PC-9 (cell line): Measurements from ENCODE around the gene SNX14. TPM values are rescaled to one million over a fixed set of nuclear protein-coding genes. Genes with fewer than 3 reads are reported as not detected.

ENCODE experiments used
- BruUV-seq: library from RNA; stranded (reverse); fragments of 400-500 nt; replicated peaks from 2 replicates; lab custom pipeline; 2021; lab: Mats Ljungman, UMichigan
- CTCF ChIA-PET: fragments of 300-600 bp; sonication (Branson Sonifier 250); formaldehyde crosslinking; loops from one replicate; lab custom pipeline; 2022; ENCODE audit warnings: antibody characterized with exemption; lab: Charles Lee
- POLR2A ChIA-PET: fragments of 300-600 bp; sonication (Branson Sonifier 250); formaldehyde crosslinking; loops from one replicate; lab custom pipeline; 2022; ENCODE audit warnings: antibody characterized with exemption; ENCODE audit not compliant: unreplicated experiment; lab: Charles Lee
- DNase-seq, 2 experiments: peaks; one replicate each; pipeline versions ENCODE4 v3.0.0 to v3.0.0-alpha.2; 2015 to 2022; ENCODE audit warnings: mixed read lengths in 1 of 2
- H2AFZ ChIP-seq: fragments of 200-600 bp; sonication (generic); 2 replicates; pipeline ENCODE4 v1.8.1; 2017; ENCODE audit warnings: antibody characterized with exemption
- H3F3A ChIP-seq: fragments of 200-600 bp; sonication (generic); 2 replicates; pipeline ENCODE4 v1.8.1; 2017; ENCODE audit warnings: antibody characterized with exemption, mild to moderate bottlenecking, low read depth; ENCODE audit not compliant: insufficient read depth
- H3K27ac ChIP-seq: fragments of 200-600 bp; sonication (generic); 2 replicates; pipeline ENCODE4 v1.6.1; 2016; ENCODE audit warnings: mixed run types
- H3K27me3 ChIP-seq: fragments of 200-600 bp; sonication (generic); 2 replicates; pipeline ENCODE4 v1.6.1; 2016; ENCODE audit warnings: low read depth, mixed run types; ENCODE audit not compliant: insufficient read depth
- H3K36me3 ChIP-seq: fragments of 200-600 bp; sonication (generic); 2 replicates; pipeline ENCODE4 v1.6.1; 2016; ENCODE audit warnings: low read depth, mixed run types
- H3K4me1 ChIP-seq: fragments of 200-600 bp; sonication (generic); replicated peaks from 2 replicates; pipeline ENCODE4 v1.6.1; 2016; ENCODE audit warnings: mixed run types; ENCODE audit not compliant: insufficient read depth
- H3K4me2 ChIP-seq: fragments of 200-600 bp; sonication (generic); 2 replicates; pipeline ENCODE4 v1.6.1; 2017; ENCODE audit warnings: mixed run types
- H3K4me3 ChIP-seq: fragments of 200-600 bp; sonication (generic); 2 replicates; pipeline ENCODE4 v1.6.1; 2016; ENCODE audit warnings: mixed run types
- H3K79me2 ChIP-seq: fragments of 200-600 bp; sonication (generic); 2 replicates; pipeline ENCODE4 v1.6.1; 2017; ENCODE audit warnings: low read depth, mixed run types
- H3K9me2 ChIP-seq: fragments of 200-600 bp; sonication (generic); 2 replicates; pipeline ENCODE4 v1.8.1; 2017; ENCODE audit warnings: mild to moderate bottlenecking; ENCODE audit not compliant: insufficient read depth
- H3K9me3 ChIP-seq: fragments of 200-600 bp; sonication (generic); 2 replicates; pipeline ENCODE4 v1.8.1; 2016; ENCODE audit warnings: low read depth; ENCODE audit not compliant: insufficient read depth
- H4K20me1 ChIP-seq: fragments of 200-600 bp; sonication (generic); 2 replicates; pipeline ENCODE4 v1.8.1; 2017; ENCODE audit not compliant: insufficient read depth
- CTCF ChIP-seq: fragments of 200-600 bp; sonication (generic); conservative IDR thresholded peaks from 2 replicates; pipeline ENCODE4 v1.6.1; 2017; ENCODE audit warnings: mixed run types, antibody characterized with exemption, mild to moderate bottlenecking, moderate library complexity
- EZH2 ChIP-seq: fragments of 200-600 bp; sonication (generic); IDR thresholded peaks from 2 replicates; pipeline ENCODE4 v1.8.0; 2017; ENCODE audit warnings: antibody characterized with exemption, low read depth
- intact Hi-C: fragments of 100-400 bp; cut with micrococcal nuclease; formaldehyde crosslinking; loops from one replicate; pipeline ENCODE4 v1.10.0; 2022; ENCODE audit not compliant: unreplicated experiment
- total RNA-seq: library from RNA; stranded (reverse); gene quantifications from 2 replicates; pipeline ENCODE4 v1.2.3, GENCODE V29; 2021

SNX14 gene
- total RNA-seq, 1 experiment from 2014 or later, result 99.1 TPM

DNA sequence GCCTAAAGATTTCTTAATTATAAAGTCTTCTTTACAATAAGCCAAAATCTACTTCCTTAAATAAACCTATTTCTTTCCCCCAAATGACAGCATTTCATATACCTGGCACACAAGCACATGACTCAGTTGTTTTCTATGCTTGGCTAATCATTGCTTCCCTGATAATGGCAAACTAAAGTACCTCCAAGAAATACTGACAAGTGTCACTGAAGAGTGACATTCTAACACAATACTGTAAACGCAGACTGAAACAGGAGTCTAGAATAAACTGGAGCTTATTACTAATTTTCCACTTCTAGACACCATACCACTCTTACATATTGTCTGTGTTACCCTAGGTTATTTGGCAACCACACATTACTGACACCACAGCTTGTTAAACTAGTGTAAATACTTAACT is 34.7 kb upstream of the SNX14 start:
- no peak overlapping the region for H2AFZ ChIP-seq
- no peaks in the 10 kb centered on the region for H3K4me1 ChIP-seq
- H3K79me2 ChIP-seq, result peaks cover 93% of the 10 kb centered on the region
- no peak overlapping the region for H3K27ac ChIP-seq
- DNase-seq, result no peak
- CTCF ChIA-PET, result no interaction called here
- no TSS peak for BruUV-seq
- H3K4me2 ChIP-seq, result no peak overlapping the region
- intact Hi-C loops, result no loop called here
- H3K36me3 ChIP-seq, result peaks cover 9% of the 10 kb centered on the region
- no peak for TF ChIP-seq CTCF
- TF ChIP-seq EZH2, result no peak
- no peaks in the 10 kb centered on the region for H3K9me3 ChIP-seq
- H3F3A ChIP-seq, result 0 out of 2 replicates have a peak, but pooled peaks cover 12% of the 10 kb centered on the region
- H4K20me1 ChIP-seq, result peaks cover 84% of the 10 kb centered on the region
- H3K27me3 ChIP-seq, result no peaks in the 10 kb centered on the region
- no peak overlapping the region for H3K4me3 ChIP-seq
- POLR2A ChIA-PET, result no interaction called here
- H3K9me2 ChIP-seq, result no peaks in the 10 kb centered on the region

DNA sequence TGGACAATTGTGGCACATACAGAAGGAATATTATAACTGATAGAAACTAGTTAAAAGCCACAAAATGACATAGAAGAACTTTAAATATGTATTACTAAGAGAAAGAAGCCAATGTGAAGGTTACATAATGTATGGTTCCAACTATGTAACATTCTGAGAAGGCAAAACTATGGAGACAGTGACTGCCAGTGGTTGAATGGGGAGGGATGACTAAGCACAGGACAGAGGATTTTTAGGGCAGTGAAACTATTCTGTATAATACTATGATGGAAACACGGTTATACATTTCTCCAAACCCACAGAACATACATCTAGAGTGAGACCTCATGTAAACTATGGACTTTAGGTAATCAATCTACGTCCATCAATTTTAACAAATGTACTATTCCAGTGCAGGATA is 26.6 kb upstream of the SNX14 start:
- ChIA-PET CTCF (no interaction called here), POLR2A (no interaction called here)
- DNase-seq, result no peak
- H3K4me2 ChIP-seq, result no peak overlapping the region
- no peaks in the 10 kb centered on the region for H3K9me2 ChIP-seq
- TF ChIP-seq CTCF (no peak), EZH2 (no peak)
- H4K20me1 ChIP-seq, result peaks cover 66% of the 10 kb centered on the region
- no peak overlapping the region for H3K27ac ChIP-seq
- no peaks in the 10 kb centered on the region for H3K9me3 ChIP-seq
- no peak overlapping the region for H2AFZ ChIP-seq
- no TSS peak for BruUV-seq
- peaks cover 23% of the 10 kb centered on the region for H3F3A ChIP-seq
- intact Hi-C loops, result no loop called here
- peaks cover 59% of the 10 kb centered on the region for H3K79me2 ChIP-seq
- no peaks in the 10 kb centered on the region for H3K4me1 ChIP-seq
- no peaks in the 10 kb centered on the region for H3K27me3 ChIP-seq
- H3K36me3 ChIP-seq, result peaks cover 44% of the 10 kb centered on the region
- H3K4me3 ChIP-seq, result no peak overlapping the region

GRCh38 chr6:85614780-85615179 is 21.1 kb upstream of the SNX14 start:
- peaks cover 50% of the 10 kb centered on the region for H3K36me3 ChIP-seq
- intact Hi-C loops, result no loop called here
- CTCF ChIA-PET, result no interaction called here

More at GRCh38 chr6:85614780-85615179, 21.1 kb upstream of the SNX14 start:
- Histone ChIP-seq H3K4me2 (no peak overlapping the region), H3K4me3 (no peak overlapping the region), H2AFZ (no peak overlapping the region), H4K20me1 (peaks cover 29% of the 10 kb centered on the region), H3K27ac (no peak overlapping the region), H3K79me2 (peaks cover 13% of the 10 kb centered on the region), H3K27me3 (no peaks in the 10 kb centered on the region), H3F3A (peaks cover 14% of the 10 kb centered on the region; the same call in 1 of the 2 replicates), H3K4me1 (no peaks in the 10 kb centered on the region), H3K9me3 (no peaks in the 10 kb centered on the region), H3K9me2 (no peaks in the 10 kb centered on the region)
- POLR2A ChIA-PET, result no interaction called here
- no TSS peak for BruUV-seq
- no peak for DNase-seq
- TF ChIP-seq EZH2 (no peak), CTCF (no peak)
